WI38 (cell line): ENCODE data around the gene PPP1R1B.
"Not testable (repeated sequence)": the region's sequence is repeated elsewhere in the genome, so short reads cannot be mapped to it uniquely, and the experiment has no call there.

Experiments used
- H3K4me3 ChIP-seq: 2 replicates; pipeline ENCODE4 v1.5.1; 2011; ENCODE audit warnings: low read depth, mild to moderate bottlenecking, control low read depth, low read length
- CTCF ChIP-seq: IDR thresholded peaks from 2 replicates; pipeline ENCODE4 v1.5.1; 2012; ENCODE audit warnings: low read depth, mild to moderate bottlenecking, control low read depth, low read length

Gene PPP1R1B

GRCh38 chr17:39582658-39583057, 44.1 kb upstream of the PPP1R1B start:
- TF ChIP-seq CTCF = no peak
- no peak overlapping the region for H3K4me3 ChIP-seq

- H3K4me3 ChIP-seq = not testable (repeated sequence)
Measured at GRCh38 chr17:39590180-39590579, 36.6 kb upstream of the PPP1R1B start.

- no peak for TF ChIP-seq CTCF
- no peak overlapping the region for H3K4me3 ChIP-seq
Measured at GRCh38 chr17:39591958-39592954, 34.5 kb upstream of the PPP1R1B start.

DNA sequence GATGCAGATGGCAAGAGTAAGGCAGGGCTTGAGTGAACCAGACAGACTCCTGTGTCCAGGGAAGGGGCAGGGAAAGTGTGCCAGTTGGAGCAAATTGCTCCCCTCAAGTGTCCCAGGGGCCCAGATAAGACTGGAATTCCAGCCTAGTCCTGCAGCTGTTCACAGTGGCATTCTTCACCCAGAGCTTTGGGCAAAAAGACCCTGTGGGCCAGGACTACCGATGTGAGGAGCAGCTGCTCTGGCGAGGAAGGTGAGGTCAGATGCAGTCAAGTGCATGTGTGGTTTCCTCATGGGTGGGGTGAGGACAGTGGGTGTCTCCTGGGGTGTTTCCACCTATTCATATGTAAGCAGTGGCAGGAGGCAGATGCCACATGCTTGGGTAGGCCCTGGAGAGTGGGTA, 33.4 kb upstream of the PPP1R1B start:
- H3K4me3 ChIP-seq = no peak overlapping the region
- TF ChIP-seq CTCF = no peak

DNA sequence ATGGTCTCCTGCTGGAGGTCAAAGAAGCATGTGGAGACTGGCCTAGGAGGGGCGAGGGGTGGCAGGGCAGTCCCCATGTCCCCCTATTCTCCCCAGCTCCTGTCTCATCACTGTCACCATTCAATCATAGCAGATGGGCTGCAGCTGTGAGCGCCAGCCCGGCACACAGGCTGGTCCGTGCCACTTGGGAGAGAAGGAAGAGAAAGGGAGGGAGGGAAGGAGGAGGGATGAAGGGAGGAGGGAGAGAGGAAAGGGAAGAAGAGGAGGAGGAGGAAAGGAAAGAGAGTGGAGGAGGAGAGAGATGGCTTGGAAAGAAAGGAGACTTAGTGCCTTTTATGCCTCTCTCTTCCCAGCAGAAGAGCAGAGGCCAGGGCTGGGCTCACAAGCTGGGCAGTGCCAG, 31.5 kb upstream of the PPP1R1B start:
- no peak for TF ChIP-seq CTCF
- H3K4me3 ChIP-seq = no peak overlapping the region

GRCh38 chr17:39595928-39596510, 30.7 kb upstream of the PPP1R1B start:
- no peak overlapping the region for H3K4me3 ChIP-seq
- TF ChIP-seq CTCF = no peak

DNA sequence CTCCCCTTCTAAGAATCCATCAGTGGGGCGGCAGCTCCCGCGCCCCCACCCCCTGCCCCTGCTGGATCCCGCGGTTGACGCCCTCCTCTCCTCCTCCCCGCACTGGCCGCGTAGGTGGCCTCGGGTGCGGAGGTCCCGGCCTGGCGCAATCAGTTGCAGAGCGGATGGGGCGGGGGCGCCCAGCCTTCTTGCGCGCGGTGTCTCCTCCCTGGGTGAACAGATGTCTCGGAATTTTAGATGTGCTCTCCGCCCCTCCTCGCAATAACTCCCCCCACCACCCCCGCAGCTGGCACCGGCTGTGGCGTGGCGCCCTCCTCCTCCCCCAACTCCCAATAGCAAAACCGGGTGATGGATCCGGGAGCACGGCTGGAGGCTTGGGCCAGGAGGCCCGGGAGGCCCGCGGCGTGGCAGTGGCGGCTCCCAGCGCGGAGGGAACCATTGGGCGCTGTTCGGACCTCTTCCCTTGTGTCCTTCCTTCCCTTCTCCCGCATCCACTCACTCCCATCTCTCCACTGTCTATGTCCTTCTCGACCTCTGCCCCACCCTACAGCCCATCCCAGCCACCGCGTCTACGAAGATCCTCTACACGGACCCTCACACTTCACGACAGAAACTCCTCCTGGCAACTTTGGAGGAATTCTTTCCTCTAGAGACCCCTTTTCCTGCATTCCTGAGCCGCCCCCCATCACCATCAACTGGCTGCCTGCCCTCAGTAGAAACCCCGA, 30.0 kb upstream of the PPP1R1B start:
- TF ChIP-seq CTCF = no peak
- H3K4me3 ChIP-seq = no peak overlapping the region
